ENCODE results near the gene CSTB.

GRCh38 chr21:43792406-43792805 is 16.3 kb upstream of the CSTB start:
- TF ChIP-seq CTCF (conservative IDR thresholded peaks at IDR 0.05) (no peak), EZH2 (IDR thresholded peaks at IDR 0.05; ENCODE audit: low read depth) (no peak)
